ENCODE results near the gene CENPX. TPM values are rescaled to one million over a fixed set of nuclear protein-coding genes. Genes with fewer than 3 reads are reported as not detected.

The CENPX gene
- total and polyA plus RNA-seq, 2 of the 13 experiments (the other 11 are each of a cell fraction or from before 2014, with no cell fraction given): 92.7 to 170 TPM

DNA sequence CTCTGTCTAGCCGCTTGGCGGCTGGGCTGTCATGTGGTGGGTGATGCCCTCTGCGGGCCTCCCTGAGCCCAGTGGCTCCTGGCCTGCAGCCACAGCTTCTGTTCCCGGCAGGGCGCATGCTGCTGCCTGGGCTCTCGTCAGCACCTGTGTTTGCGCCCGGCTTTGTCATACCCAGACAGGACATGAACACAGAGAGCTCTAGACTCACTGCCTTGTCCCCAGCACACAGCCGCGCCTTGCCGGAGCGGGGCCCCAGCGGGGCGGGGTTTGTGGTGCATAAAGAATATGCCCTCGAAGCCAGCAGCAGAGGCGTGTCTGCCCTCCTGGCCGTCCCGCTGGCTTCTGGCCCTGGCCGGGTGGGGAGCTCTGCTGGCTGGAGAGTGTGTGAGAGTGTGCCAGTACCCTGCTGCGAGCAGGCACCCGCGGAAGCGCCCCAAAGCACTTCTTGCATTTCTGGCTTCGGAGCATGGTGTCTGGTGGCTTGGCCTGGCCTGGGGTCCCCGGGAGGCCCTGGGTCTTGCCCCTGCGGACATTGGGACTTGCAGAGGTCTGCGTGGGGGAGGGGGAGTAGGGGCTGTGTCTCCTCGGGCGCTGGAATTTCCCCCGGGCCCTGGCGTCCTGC, 30.9 kb downstream of the CENPX start (continued):
- TF ChIP-seq, protein P1, sequence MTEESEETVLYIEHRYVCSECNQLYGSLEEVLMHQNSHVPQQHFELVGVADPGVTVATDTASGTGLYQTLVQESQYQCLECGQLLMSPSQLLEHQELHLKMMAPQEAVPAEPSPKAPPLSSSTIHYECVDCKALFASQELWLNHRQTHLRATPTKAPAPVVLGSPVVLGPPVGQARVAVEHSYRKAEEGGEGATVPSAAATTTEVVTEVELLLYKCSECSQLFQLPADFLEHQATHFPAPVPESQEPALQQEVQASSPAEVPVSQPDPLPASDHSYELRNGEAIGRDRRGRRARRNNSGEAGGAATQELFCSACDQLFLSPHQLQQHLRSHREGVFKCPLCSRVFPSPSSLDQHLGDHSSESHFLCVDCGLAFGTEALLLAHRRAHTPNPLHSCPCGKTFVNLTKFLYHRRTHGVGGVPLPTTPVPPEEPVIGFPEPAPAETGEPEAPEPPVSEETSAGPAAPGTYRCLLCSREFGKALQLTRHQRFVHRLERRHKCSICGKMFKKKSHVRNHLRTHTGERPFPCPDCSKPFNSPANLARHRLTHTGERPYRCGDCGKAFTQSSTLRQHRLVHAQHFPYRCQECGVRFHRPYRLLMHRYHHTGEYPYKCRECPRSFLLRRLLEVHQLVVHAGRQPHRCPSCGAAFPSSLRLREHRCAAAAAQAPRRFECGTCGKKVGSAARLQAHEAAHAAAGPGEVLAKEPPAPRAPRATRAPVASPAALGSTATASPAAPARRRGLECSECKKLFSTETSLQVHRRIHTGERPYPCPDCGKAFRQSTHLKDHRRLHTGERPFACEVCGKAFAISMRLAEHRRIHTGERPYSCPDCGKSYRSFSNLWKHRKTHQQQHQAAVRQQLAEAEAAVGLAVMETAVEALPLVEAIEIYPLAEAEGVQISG (CRISPR knock-in tag; IDR thresholded peaks at IDR 0.05): peak; percentile 89
- TF ChIP-seq NRL (CRISPR knock-in tag; IDR thresholded peaks at IDR 0.05; ENCODE audit: borderline replicate concordance) (peak; percentile 95), PHF5A (CRISPR knock-in tag; IDR thresholded peaks at IDR 0.05; ENCODE audit: low read depth, unreplicated experiment) (peak; percentile 53), FOSL1 (CRISPR knock-in tag; IDR thresholded peaks at IDR 0.05; ENCODE audit: borderline replicate concordance) (peak; percentile 29; the same call in 1 of the 2 replicates), FIP1L1 (IDR thresholded peaks at IDR 0.05; ENCODE audit: borderline replicate concordance, insufficient read depth, low read depth, low read length) (peak; percentile 78), MED8 (CRISPR knock-in tag; IDR thresholded peaks at IDR 0.05; ENCODE audit: insufficient replicate concordance) (peak; percentile 93), STAG1 (CRISPR knock-in tag; IDR thresholded peaks at IDR 0.05) (peak; percentile 61), ZNF431 (CRISPR knock-in tag; IDR thresholded peaks at IDR 0.05; ENCODE audit: borderline replicate concordance, low read depth) (peak; percentile 92), KAT2B (IDR thresholded peaks at IDR 0.05; ENCODE audit: borderline replicate concordance, low read depth, low read length) (no peak), ZNF816 (CRISPR knock-in tag; IDR thresholded peaks at IDR 0.05; ENCODE audit: borderline replicate concordance) (no peak)
- TF ChIP-seq, protein P2, sequence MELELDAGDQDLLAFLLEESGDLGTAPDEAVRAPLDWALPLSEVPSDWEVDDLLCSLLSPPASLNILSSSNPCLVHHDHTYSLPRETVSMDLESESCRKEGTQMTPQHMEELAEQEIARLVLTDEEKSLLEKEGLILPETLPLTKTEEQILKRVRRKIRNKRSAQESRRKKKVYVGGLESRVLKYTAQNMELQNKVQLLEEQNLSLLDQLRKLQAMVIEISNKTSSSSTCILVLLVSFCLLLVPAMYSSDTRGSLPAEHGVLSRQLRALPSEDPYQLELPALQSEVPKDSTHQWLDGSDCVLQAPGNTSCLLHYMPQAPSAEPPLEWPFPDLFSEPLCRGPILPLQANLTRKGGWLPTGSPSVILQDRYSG (CRISPR knock-in tag; IDR thresholded peaks at IDR 0.05): peak; percentile 92
- TF ChIP-seq, protein P3, sequence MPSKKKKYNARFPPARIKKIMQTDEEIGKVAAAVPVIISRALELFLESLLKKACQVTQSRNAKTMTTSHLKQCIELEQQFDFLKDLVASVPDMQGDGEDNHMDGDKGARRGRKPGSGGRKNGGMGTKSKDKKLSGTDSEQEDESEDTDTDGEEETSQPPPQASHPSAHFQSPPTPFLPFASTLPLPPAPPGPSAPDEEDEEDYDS (CRISPR knock-in tag; IDR thresholded peaks at IDR 0.05): peak; percentile 97
- TF ChIP-seq, protein P4, sequence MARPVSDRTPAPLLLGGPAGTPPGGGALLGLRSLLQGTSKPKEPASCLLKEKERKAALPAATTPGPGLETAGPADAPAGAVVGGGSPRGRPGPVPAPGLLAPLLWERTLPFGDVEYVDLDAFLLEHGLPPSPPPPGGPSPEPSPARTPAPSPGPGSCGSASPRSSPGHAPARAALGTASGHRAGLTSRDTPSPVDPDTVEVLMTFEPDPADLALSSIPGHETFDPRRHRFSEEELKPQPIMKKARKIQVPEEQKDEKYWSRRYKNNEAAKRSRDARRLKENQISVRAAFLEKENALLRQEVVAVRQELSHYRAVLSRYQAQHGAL (CRISPR knock-in tag; IDR thresholded peaks at IDR 0.05; ENCODE audit: not compliant biosample characterization): peak; percentile 81
- TF ChIP-seq, protein P5, sequence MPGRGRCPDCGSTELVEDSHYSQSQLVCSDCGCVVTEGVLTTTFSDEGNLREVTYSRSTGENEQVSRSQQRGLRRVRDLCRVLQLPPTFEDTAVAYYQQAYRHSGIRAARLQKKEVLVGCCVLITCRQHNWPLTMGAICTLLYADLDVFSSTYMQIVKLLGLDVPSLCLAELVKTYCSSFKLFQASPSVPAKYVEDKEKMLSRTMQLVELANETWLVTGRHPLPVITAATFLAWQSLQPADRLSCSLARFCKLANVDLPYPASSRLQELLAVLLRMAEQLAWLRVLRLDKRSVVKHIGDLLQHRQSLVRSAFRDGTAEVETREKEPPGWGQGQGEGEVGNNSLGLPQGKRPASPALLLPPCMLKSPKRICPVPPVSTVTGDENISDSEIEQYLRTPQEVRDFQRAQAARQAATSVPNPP (CRISPR knock-in tag; IDR thresholded peaks at IDR 0.05): peak; percentile 85; the same call in 1 of the 2 replicates
- TF ChIP-seq, protein P6, sequence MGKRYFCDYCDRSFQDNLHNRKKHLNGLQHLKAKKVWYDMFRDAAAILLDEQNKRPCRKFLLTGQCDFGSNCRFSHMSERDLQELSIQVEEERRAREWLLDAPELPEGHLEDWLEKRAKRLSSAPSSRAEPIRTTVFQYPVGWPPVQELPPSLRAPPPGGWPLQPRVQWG (CRISPR knock-in tag; IDR thresholded peaks at IDR 0.05; ENCODE audit: borderline replicate concordance, low read depth): no peak

All from HepG2 (cell line).